Measurements from ENCODE around the gene FNTB.

DNA sequence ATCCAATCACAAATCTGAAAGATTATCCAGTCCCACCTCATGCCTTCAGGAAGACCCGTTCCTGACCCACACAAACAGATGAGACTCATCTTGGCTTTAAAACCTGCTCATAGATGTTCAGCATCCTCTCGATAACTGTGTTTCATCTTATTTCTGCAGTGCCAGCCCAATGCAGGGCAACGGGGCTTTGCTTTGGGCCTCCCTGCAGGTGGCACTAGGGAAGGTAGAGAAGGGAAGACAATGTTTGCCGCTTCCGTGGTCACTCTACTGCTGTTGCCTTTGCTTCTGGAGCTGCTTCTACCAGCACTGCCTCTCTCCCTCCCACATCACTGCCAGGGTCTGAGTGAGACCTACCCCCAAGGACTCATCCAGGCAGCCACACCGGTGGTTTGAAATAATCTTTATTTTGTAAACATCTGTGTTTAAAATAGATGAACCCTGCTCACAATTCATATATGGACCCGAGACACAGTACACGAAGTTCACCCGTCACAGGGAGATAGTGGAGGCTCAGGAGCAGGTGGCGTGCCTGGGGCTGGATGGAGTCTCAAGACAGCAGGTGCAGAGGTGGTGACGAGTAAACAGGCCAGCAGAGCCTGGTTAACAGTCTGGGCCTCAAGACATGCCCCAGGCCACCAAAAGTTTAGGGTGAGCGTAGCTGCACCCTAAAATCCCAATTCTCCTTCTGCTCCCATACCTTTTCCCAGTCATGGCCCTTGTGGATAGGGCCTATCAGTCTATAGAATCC lies 41.1 kb upstream of the FNTB start:
- TF ChIP-seq, protein P1, sequence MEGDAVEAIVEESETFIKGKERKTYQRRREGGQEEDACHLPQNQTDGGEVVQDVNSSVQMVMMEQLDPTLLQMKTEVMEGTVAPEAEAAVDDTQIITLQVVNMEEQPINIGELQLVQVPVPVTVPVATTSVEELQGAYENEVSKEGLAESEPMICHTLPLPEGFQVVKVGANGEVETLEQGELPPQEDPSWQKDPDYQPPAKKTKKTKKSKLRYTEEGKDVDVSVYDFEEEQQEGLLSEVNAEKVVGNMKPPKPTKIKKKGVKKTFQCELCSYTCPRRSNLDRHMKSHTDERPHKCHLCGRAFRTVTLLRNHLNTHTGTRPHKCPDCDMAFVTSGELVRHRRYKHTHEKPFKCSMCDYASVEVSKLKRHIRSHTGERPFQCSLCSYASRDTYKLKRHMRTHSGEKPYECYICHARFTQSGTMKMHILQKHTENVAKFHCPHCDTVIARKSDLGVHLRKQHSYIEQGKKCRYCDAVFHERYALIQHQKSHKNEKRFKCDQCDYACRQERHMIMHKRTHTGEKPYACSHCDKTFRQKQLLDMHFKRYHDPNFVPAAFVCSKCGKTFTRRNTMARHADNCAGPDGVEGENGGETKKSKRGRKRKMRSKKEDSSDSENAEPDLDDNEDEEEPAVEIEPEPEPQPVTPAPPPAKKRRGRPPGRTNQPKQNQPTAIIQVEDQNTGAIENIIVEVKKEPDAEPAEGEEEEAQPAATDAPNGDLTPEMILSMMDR (IDR thresholded peaks at IDR 0.05; ENCODE audit: borderline replicate concordance, extremely low read depth, low read length, poor library complexity, severe bottlenecking) = no peak
- TF ChIP-seq EZH2 (IDR thresholded peaks at IDR 0.05; ENCODE audit: borderline replicate concordance, low read depth, low read length, severe bottlenecking) = no peak

All from DND-41 (cell line).